Skeletal muscle tissue (tissue), 4 donors: ENCODE results near the gene C11orf65. TPM values are rescaled to one million over a fixed set of nuclear protein-coding genes. Genes with fewer than 3 reads are reported as not detected.

Experiments used
- H3K27ac ChIP-seq: one replicate; pipeline ENCODE4 v1.7.0; 2013; ENCODE audit warnings: mild to moderate bottlenecking, low read depth, low read length, inconsistent platforms
- H3K27me3 ChIP-seq, 3 donors: one replicate each; pipeline ENCODE4 v1.7.0; 2013; ENCODE audit warnings: low read length in 3 of 3; ENCODE audit not compliant: control insufficient read depth in 3 of 3, insufficient read depth in 3 of 3
- H3K36me3 ChIP-seq, 3 donors: one replicate each; pipeline ENCODE4 v1.7.0; 2013; ENCODE audit warnings: low read length in 3 of 3; ENCODE audit not compliant: control insufficient read depth in 3 of 3, insufficient read depth in 3 of 3
- H3K4me1 ChIP-seq, 3 donors: one replicate each; pipeline ENCODE4 v1.7.0; 2013; ENCODE audit warnings: low read length in 3 of 3, mild to moderate bottlenecking in 3 of 3; ENCODE audit not compliant: control insufficient read depth in 3 of 3, insufficient read depth in 3 of 3
- H3K4me3 ChIP-seq, 3 donors: one replicate each; pipeline ENCODE4 v1.7.0; 2013; ENCODE audit warnings: low read length in 3 of 3
- H3K9ac ChIP-seq, 3 donors: one replicate each; pipeline ENCODE4 v1.7.0; 2013; ENCODE audit warnings: low read length in 3 of 3, mild to moderate bottlenecking in 3 of 3, moderate library complexity in 2 of 3, low read depth in 1 of 3
- H3K9me3 ChIP-seq, 3 donors: one replicate each; pipeline ENCODE4 v1.7.0; 2013; ENCODE audit warnings: low read length in 3 of 3; ENCODE audit not compliant: control insufficient read depth in 3 of 3
- total RNA-seq: library from RNA; depleted of rRNA; stranded (reverse); fragments of >200 nt; gene quantifications from one replicate; pipeline ENCODE4 v1.2.3, GENCODE V29; 2014
- donor health status: Osteomylitis.

C11orf65 gene
- total RNA-seq, 1 donor from 2014 or later, result 1.0 TPM

DNA sequence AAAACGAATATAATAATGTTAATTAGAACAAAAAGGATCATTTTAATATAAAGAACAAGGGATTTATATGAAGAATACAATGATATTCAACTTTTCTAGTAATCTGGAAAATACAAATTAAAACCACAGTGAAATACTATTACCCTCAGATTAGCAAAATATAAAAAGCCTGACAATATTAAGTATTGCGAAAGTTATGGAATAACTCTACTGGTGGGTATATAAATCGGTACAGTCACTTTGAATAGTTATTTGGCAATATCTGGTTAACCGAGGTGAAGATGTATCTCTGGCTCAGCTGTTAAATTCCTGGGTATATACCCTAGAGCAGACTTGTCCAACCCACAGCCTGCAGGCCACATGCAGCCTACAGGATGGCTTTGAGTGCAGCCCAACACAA, 125.7 kb downstream of the C11orf65 start:
- no peaks in the 10 kb centered on the region for H3K4me1 ChIP-seq
- H3K27ac ChIP-seq, result no peak overlapping the region
- H3K4me3 ChIP-seq, result no peak overlapping the region
- no peak overlapping the region for H3K9ac ChIP-seq
- no peaks in the 10 kb centered on the region for H3K27me3 ChIP-seq
- H3K9me3 ChIP-seq, result no peaks in the 10 kb centered on the region
- H3K36me3 ChIP-seq, result peaks cover 0 to 14% (median 3%) of the 10 kb centered on the region in 3 donors

DNA sequence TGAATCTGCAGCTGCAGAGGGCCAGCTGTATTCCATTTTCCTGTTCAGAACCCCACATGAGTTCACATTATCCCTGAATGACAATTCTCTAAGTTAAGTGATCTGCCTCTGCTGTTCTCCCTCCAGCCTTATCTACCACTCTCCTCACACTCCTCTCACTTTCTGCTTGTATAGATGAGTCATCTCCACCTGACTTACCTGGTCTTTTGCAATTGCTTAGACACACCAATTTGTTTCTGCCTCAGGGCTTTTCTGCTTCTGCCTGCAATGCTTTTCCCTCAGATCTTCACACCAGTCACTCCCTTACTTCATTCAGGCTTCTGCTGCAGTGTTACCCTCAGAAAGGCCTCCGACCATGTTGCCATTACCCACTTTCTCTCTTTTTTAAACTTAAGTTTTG, 126.4 kb downstream of the C11orf65 start:
- Histone ChIP-seq H3K4me3 (no peak overlapping the region), H3K9me3 (no peaks in the 10 kb centered on the region), H3K36me3 (peaks cover 1 to 16% (median 6%) of the 10 kb centered on the region in 3 donors), H3K27ac (no peak overlapping the region), H3K4me1 (no peaks in the 10 kb centered on the region), H3K9ac (no peak overlapping the region), H3K27me3 (no peaks in the 10 kb centered on the region)

DNA sequence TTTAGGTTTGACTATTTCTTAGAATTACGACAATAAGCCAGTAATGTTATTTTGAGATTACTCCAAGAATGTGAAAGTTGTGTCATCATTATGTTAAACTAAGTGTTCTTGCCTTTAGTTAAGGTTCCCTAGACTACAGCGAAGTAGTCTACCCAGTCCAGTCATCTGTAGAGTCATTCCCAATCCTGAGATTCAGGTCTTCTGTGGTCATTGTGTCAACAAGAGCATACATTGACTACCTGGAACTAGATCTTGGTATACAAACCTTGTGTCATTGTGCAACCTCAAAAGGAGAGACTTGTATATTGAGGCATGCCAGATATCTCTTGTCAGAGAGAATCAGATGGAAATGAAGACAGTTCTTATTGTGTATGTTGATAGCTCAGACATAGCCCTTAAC, 128.6 kb downstream of the C11orf65 start:
- no peak overlapping the region for H3K4me3 ChIP-seq
- no peak overlapping the region for H3K27ac ChIP-seq
- H3K36me3 ChIP-seq, result peaks cover 4 to 27% (median 10%) of the 10 kb centered on the region in 3 donors
- H3K4me1 ChIP-seq, result no peaks in the 10 kb centered on the region
- H3K9ac ChIP-seq, result no peak overlapping the region
- no peaks in the 10 kb centered on the region for H3K27me3 ChIP-seq
- H3K9me3 ChIP-seq, result no peaks in the 10 kb centered on the region

DNA sequence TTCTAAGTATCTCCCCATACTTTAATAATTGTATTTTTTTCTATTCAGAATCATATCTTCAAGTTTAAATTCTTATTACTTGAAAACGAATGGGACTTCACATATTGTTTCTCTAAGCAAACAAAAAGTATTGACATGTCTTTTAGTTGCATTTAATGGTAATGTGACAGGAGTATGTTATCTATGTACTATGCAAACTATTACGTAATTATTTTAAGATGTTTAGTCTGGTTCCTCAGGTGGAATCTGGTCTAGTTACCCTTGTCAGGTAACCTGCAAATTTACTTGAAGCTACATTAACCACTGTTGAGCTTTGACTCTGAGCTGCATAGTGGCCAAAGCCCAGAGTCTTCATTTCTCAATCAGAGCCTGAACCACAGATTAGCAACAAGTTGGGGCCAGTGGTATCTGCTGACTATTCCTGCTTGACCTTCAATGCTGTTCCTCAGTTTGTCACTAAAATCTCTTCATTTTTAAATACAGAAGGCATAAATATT, 133.9 kb downstream of the C11orf65 start:
- no peak overlapping the region for H3K4me3 ChIP-seq
- no peaks in the 10 kb centered on the region for H3K4me1 ChIP-seq
- H3K9me3 ChIP-seq, result no peaks in the 10 kb centered on the region
- no peak overlapping the region for H3K9ac ChIP-seq
- H3K36me3 ChIP-seq, result peaks cover 10 to 48% (median 32%) of the 10 kb centered on the region in 3 donors
- H3K27me3 ChIP-seq, result no peaks in the 10 kb centered on the region
- no peak overlapping the region for H3K27ac ChIP-seq

Other genes with a start within 250 kb of the C11orf65 start
- gene NPAT, start 244.9 kb downstream of the C11orf65 start, total RNA-seq, result 8.4 TPM
- gene ATM, start 244.5 kb downstream of the C11orf65 start, total RNA-seq, result 68.9 TPM
- gene POGLUT3, start 30.9 kb upstream of the C11orf65 start, total RNA-seq, result 20.4 TPM
- 0.52 TPM for gene EXPH5, start 126.2 kb upstream of the C11orf65 start, total RNA-seq
- gene DDX10, start 197.5 kb upstream of the C11orf65 start, total RNA-seq, result 19.3 TPM